Heart left ventricle (tissue), 16 donors: ENCODE data around the gene EEF1AKMT4. TPM values are rescaled to one million over a fixed set of nuclear protein-coding genes. Genes with fewer than 3 reads are reported as not detected.
A peak's percentile ranks its signal among the peaks of the same experiment; 100 is the strongest.

Experiments
- ATAC-seq, 4 donors: fragments of 200-7000 bp; cut with Tn5 transposase; one replicate each; pipeline ENCODE4 v1.9.1; 2020 to 2022; ENCODE audit warnings: moderate library complexity in 4 of 4, mild to moderate bottlenecking in 3 of 4, moderate number of reproducible peaks in 1 of 4
- DNase-seq, 5 donors: peaks; one replicate each; pipeline ENCODE4 v3.0.0-alpha.2; 2020
- H3K27ac ChIP-seq, 12 donors: fragments of 200-600 bp; sonication (generic) in 4 of 12; one replicate each; pipeline versions ENCODE4 v1.5.0 to v1.8.0; 2016 to 2022; ENCODE audit warnings: mild to moderate bottlenecking in 2 of 12
- H3K27me3 ChIP-seq, 9 donors: fragments of 200-600 bp; sonication (generic) in 2 of 9; one replicate each; pipeline versions ENCODE4 v1.5.1 to v1.8.0; 2016 to 2022; ENCODE audit warnings: mild to moderate bottlenecking in 3 of 9
- H3K36me3 ChIP-seq, 9 donors: fragments of 200-600 bp; sonication (generic) in 2 of 9; one replicate each; pipeline versions ENCODE4 v1.5.0 to v1.8.0; 2018 to 2022; ENCODE audit warnings: mild to moderate bottlenecking in 2 of 9
- H3K4me1 ChIP-seq, 12 donors: fragments of 200-600 bp; sonication (generic) in 4 of 12; one replicate each; pipeline versions ENCODE4 v1.5.0 to v1.8.0; 2016 to 2022; ENCODE audit warnings: mild to moderate bottlenecking in 3 of 12
- H3K4me3 ChIP-seq, 12 donors: fragments of 200-600 bp; sonication (generic) in 4 of 12; one replicate each; pipeline versions ENCODE4 v1.5.0 to v1.8.0; 2017 to 2022; ENCODE audit warnings: mild to moderate bottlenecking in 9 of 12, moderate library complexity in 4 of 12
- H3K9me3 ChIP-seq, 12 donors: fragments of 200-600 bp; sonication (generic) in 4 of 12; one replicate each; pipeline versions ENCODE4 v1.5.0 to v1.8.0; 2016 to 2022; ENCODE audit warnings: mild to moderate bottlenecking in 1 of 12
- POLR2A ChIP-seq, 2 donors: fragments of 450-650 bp; IDR thresholded peaks; one replicate each; pipeline ENCODE4 v1.6.1; 2017; ENCODE audit warnings: antibody characterized with exemption in 2 of 2, mild to moderate bottlenecking in 2 of 2, moderate library complexity in 2 of 2
- WGBS, 4 donors: extraction: QIAGEN DNeasy Blood & Tissue Kit in 2 of 4; methylation state at CpG; one replicate each; pipeline versions ENCODE4 v1.1.5 to v1.1.7; 2013 to 2018; 5-methylcytosine and 5-hydroxymethylcytosine counted together
- intact Hi-C, 10 donors: fragments of 100-400 bp; cut with DNase I; formaldehyde crosslinking; loops; one replicate each; pipeline versions ENCODE4 v1.11.1 to v1.14.2; 2022
- polyA plus RNA-seq, 2 donors: library from polyadenylated mRNA; stranded (reverse); fragments of 200-250 nt; gene quantifications; one replicate each; pipeline ENCODE4 v1.2.3, GENCODE V29; 2013
- total RNA-seq, 9 donors: library from RNA; depleted of rRNA in 2 of 9; stranded (reverse); fragments of >200 nt in 2 of 9; fragmentation: NEBNext Ultra II Directional in 3 of 9; extraction: Animal tissue kit (Norgen Biotek cat#: 25700) in 3 of 9; gene quantifications; one replicate each; pipeline versions ENCODE4 v1.1.0 to v1.2.4, GENCODE V29; 2016 to 2023
- TF ChIP-seq, protein P1 (sequence below), 12 donors: fragments of 200-600 bp; sonication (generic) in 4 of 12; IDR thresholded peaks; one replicate each; pipeline versions ENCODE4 v1.5.0 to v1.8.0; 2018 to 2022; ENCODE audit warnings: antibody characterized with exemption in 12 of 12, mild to moderate bottlenecking in 5 of 12
- donor health status: ischemic (EF 13 %, LVEDD 7.1; RV severe dilation, severe dysfunction).
- donor health status: healthy with polysubstance abuse.
- donor health status: DM: no; HTN: yes; CAD: no.
- donor health status: DM: no; HTN: no; CAD: no.
- donor health status: ischemic (EF 25% LVEDD 6.9; RV normal size, moderate dysfunction).
- donor health status: ischemic (EF 25% LVEDD 5.7; RV mildly dilated, moderate dysfunction).
- donor health status: healthy.
- donor health status: DM: yes; HTN: yes; CAD: no.
- donor health status: ischemic (EF 35%, LVEDD 5.7; RV mildly dilated, moderate dysfunction).
- donor health status: nonischemic (EF 11% LVEDD 7.7; RV severe dilation, severe dysfunction).
- donor health status: DM: yes; HTN: yes; CAD: no.
- donor health status: PGD.
- donor health status: ischemic (EF 29% LVEDD 5.4; RV normal size, mild dysfunction).
- donor health status: nonischemic (EF 23%, LVEDD 6.1; RV moderate dilation, normal function).

EEF1AKMT4 gene
- total and polyA plus RNA-seq, 11 donors, result 0.66 to 16.7 (median 2.1) TPM

DNA sequence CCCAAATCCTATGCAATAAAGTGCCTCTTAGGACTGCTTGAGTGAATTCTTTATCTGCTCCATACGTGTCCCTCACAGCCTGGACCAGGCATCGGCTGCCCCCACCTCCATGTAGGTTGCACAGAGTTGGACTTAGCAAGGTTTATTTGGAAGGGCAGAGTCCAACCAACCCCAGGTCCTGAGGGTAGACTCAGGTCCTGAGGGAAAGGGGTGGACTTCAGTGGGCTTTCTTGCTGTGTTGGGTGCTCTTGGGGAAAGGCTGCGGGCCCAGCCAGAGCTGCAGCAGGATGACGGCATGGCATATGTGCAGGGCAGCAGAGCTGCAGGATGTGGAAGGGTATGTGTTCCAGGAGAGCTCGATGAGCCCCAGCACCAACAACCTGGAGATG, 7.2 kb upstream of the EEF1AKMT4 start:
- no peak overlapping the region for H3K4me3 ChIP-seq
- 83 to 89% (median 86%) methylated on average over 5 of the region's 5 CpGs for WGBS, 4 donors
- TF ChIP-seq, protein P1, sequence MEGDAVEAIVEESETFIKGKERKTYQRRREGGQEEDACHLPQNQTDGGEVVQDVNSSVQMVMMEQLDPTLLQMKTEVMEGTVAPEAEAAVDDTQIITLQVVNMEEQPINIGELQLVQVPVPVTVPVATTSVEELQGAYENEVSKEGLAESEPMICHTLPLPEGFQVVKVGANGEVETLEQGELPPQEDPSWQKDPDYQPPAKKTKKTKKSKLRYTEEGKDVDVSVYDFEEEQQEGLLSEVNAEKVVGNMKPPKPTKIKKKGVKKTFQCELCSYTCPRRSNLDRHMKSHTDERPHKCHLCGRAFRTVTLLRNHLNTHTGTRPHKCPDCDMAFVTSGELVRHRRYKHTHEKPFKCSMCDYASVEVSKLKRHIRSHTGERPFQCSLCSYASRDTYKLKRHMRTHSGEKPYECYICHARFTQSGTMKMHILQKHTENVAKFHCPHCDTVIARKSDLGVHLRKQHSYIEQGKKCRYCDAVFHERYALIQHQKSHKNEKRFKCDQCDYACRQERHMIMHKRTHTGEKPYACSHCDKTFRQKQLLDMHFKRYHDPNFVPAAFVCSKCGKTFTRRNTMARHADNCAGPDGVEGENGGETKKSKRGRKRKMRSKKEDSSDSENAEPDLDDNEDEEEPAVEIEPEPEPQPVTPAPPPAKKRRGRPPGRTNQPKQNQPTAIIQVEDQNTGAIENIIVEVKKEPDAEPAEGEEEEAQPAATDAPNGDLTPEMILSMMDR (IDR thresholded peaks at IDR 0.05), result no peak
- TF ChIP-seq POLR2A (IDR thresholded peaks at IDR 0.05), result no peak
- intact Hi-C loops, result loop anchor here in 7 of 10 donors (5.0 to 10.0 kb wide), 8 partner anchors 47 to 347 kb away; partner anchors contain the start of genes ABCC5 (in 2 of the 7), ABCF3 (in 1 of the 7) and DVL3 (in 1 of the 7)
- peak in 1 of 4 donors; percentile 6 for ATAC-seq
- H3K27ac ChIP-seq, result no peak overlapping the region
- DNase-seq, result no peak
- peaks cover 0 to 9% (median 5%) of the 10 kb centered on the region in 12 donors for H3K4me1 ChIP-seq
- H3K36me3 ChIP-seq, result peaks cover 0 to 42% (median 35%) of the 10 kb centered on the region in 9 donors
- H3K27me3 ChIP-seq, result no peaks in the 10 kb centered on the region
- no peaks in the 10 kb centered on the region for H3K9me3 ChIP-seq

DNA sequence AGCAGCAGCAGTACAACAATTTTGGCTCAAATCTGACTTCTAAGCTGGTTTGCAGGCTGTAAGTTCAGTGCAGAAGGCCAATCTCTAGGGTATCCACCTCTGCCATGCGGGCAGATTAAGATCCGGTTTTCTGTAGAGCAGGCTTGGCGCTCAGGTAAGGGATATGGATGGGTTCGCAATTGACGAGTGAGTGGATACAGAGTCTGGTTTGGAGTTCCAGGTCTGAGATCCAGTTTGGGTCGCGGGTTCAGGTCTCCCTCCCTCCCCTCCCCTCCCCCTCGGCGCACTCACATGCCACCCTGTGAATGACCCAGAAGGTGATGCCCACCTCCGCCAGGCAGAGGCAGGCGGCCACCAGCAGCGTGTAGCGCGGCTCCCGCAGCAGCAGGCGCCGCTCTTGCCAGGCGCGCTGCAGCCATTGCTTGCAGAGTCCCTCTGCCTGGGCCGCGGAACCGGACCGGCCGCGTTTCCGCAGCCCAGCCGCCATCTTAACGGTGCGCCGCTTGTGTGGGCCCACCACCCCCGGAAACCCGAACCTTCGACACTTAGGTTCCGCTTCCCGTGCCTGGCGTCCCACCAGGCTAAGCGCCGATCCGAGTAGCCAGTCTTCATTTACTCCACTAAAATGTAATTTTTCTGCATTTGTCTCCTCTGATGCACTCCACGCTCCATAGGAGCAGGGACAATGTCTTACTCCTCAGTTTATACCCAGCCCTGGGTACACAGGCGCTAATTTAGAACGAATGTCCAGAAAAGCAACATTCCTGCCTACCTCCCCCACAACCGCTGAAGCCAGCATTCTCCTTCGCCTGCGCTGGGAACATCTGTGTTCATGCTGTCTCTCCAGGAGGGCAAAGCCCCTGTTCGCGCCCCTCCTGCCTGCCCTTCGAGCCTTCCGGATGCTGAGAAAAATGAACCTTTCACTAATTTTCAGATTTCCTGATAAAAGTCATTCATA, 739 bp upstream of the EEF1AKMT4 start, which contains the start of gene ALG3:
Gene ALG3, minus strand, starts transcription at position 509 of the 958 bp plus-strand sequence. Its CDS starts 22 bp downstream, at position 487.
- H3K4me3 ChIP-seq, result peak within 1 kb of the TSS; percentile 47 to 99 (median 82)
- peak in 1 of 2 donors; percentile 62 for TF ChIP-seq POLR2A (IDR thresholded peaks at IDR 0.05)
- TF ChIP-seq, protein P1 (IDR thresholded peaks at IDR 0.05), result peak in 1 of 12 donors; percentile 16
- H3K36me3 ChIP-seq, result peaks cover 0 to 21% (median 19%) of the 10 kb centered on the region in 9 donors
- WGBS, 4 donors, result 0 to 1% (median 0%) methylated on average over 24 to 49 of the region's 49 CpGs
- no peaks in the 10 kb centered on the region for H3K9me3 ChIP-seq
- peaks cover 0 to 22% (median 11%) of the 10 kb centered on the region in 12 donors for H3K4me1 ChIP-seq
- intact Hi-C loops, result loop anchor here (1.0 to 10.0 kb wide), 20 partner anchors 22 to 366 kb away; partner anchors contain the start of genes ABCC5 (in 4 of the 10), ABCF3 (in 4 of the 10), EIF2B5 (in 3 of the 10) and DVL3 (in 2 of the 10)
- peak within 1 kb of the TSS in 11 of 12 donors; percentile 70 to 96 (median 82) for H3K27ac ChIP-seq
- ATAC-seq (peak; percentile 83 to 87 (median 84)), DNase-seq (peak; percentile 84 to 91 (median 86))
- no peaks in the 10 kb centered on the region for H3K27me3 ChIP-seq

DNA sequence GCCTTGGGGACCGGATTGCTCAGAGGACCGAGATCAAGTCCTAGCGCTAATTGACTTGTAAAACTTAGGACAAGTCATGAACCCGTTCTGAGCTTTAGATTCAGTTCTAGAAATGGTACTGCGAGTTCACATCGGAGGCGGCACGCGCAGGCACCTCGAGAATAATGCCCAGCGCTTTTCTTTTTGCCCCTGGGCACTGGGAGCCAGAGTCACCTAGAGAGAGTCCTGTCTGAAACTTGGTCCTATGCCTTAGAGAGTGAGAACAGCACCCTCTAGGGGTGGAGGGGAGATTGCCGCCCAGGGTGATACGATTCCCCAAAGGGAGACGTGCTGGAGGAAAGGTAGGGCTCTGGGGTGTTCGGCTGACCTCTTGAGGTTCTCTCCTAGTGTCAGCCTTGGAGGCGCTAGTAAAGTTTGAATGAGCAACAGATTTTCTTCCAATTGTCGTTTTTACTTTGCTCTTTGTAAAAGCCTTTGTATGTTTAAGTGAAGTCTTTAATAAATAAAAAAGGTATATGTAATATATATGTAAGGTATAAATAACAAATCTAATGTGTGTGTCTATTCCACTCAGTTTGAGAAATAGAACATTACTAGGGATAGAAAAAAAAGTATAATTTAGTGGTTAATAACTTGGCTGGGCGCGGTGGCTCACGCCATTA, 826 bp downstream of the EEF1AKMT4 start:
- H3K27me3 ChIP-seq, result no peaks in the 10 kb centered on the region
- DNase-seq (peak; percentile 73 to 88 (median 85)), ATAC-seq (peak; percentile 70 to 84 (median 82))
- TF ChIP-seq, protein P1 (IDR thresholded peaks at IDR 0.05), result peak; percentile 82 to 98 (median 94)
- no peak for TF ChIP-seq POLR2A (IDR thresholded peaks at IDR 0.05)
- intact Hi-C loops, result loop anchor here in 3 of 10 donors (5.0 to 10.0 kb wide), 2 partner anchors 353 to 355 kb away; no protein-coding TSS in a partner anchor
- H3K4me3 ChIP-seq, result peak overlapping the region; percentile 47 to 99 (median 82)
- 13 to 15% (median 14%) methylated on average over 19 to 20 of the region's 20 CpGs for WGBS, 4 donors
- H3K27ac ChIP-seq, result peak overlapping the region in 11 of 12 donors; percentile 25 to 96 (median 76)
- no peaks in the 10 kb centered on the region for H3K9me3 ChIP-seq
- peaks cover 0 to 6% (median 3%) of the 10 kb centered on the region in 9 donors for H3K36me3 ChIP-seq
- H3K4me1 ChIP-seq, result peaks cover 0 to 22% (median 11%) of the 10 kb centered on the region in 12 donors
